HepG2 (cell line): ENCODE measurements around the gene MCC.

ENCODE experiments used
- ARNTL ChIP-seq: sonication (generic); formaldehyde crosslinking; IDR thresholded peaks from 2 replicates; pipeline ENCODE4 v1.4.0; 2020; ENCODE audit warnings: mild to moderate bottlenecking, missing genetic modification reagents
- CTCF ChIP-seq: sonication (generic); formaldehyde crosslinking; IDR thresholded peaks from 2 replicates; pipeline ENCODE4 v1.5.0; 2020; ENCODE audit warnings: mild to moderate bottlenecking, missing genetic modification reagents, moderate library complexity
- ELF1 ChIP-seq: sonication (generic); formaldehyde crosslinking; IDR thresholded peaks from 2 replicates; pipeline ENCODE4 v1.4.0; 2020; ENCODE audit warnings: missing genetic modification reagents
- MYPOP ChIP-seq: sonication (generic); formaldehyde crosslinking; IDR thresholded peaks from 2 replicates; pipeline ENCODE4 v1.8.1; 2023; ENCODE audit warnings: mild to moderate bottlenecking, moderate library complexity, missing genetic modification reagents
- ONECUT2 ChIP-seq: sonication (generic); formaldehyde crosslinking; IDR thresholded peaks from 2 replicates; pipeline ENCODE4 v1.4.0; 2020; ENCODE audit warnings: missing genetic modification reagents
- RXRA ChIP-seq: sonication (generic); formaldehyde crosslinking; IDR thresholded peaks from 2 replicates; pipeline ENCODE4 v1.5.1; 2020; ENCODE audit warnings: missing genetic modification reagents
- SOX13 ChIP-seq, 3 experiments: fragments of 450-650 bp in 1 of 3; sonication (generic) in 1 of 3; formaldehyde crosslinking in 1 of 3; IDR thresholded peaks in 2 of 3; conservative IDR thresholded peaks in 1 of 3; 2 replicates each; pipeline versions ENCODE4 v1.5.0 to v1.6.1; 2016 to 2020; ENCODE audit warnings: antibody characterized with exemption in 1 of 3, mild to moderate bottlenecking in 1 of 3, missing compliant biosample characterization in 1 of 3, missing genetic modification reagents in 1 of 3, moderate library complexity in 1 of 3
- ZBTB14 ChIP-seq: sonication (generic); formaldehyde crosslinking; IDR thresholded peaks from 2 replicates; pipeline ENCODE4 v1.4.0; 2020; ENCODE audit warnings: missing genetic modification reagents
- ZFP36 ChIP-seq: fragments of 150-350 bp; IDR thresholded peaks from 2 replicates; pipeline ENCODE4 v1.6.1; 2018; ENCODE audit warnings: borderline replicate concordance, low read length, low read depth; ENCODE audit not compliant: partially characterized antibody
- ZNF12 ChIP-seq: sonication (generic); formaldehyde crosslinking; IDR thresholded peaks from 2 replicates; pipeline ENCODE4 v1.5.0; 2020; ENCODE audit warnings: missing genetic modification reagents
- ZNF512 ChIP-seq: sonication (generic); formaldehyde crosslinking; IDR thresholded peaks from 2 replicates; pipeline ENCODE4 v1.4.0; 2020; ENCODE audit warnings: mild to moderate bottlenecking, missing genetic modification reagents

GRCh38 chr5:113524927-113525326 is 36.7 kb upstream of the MCC start:
- TF ChIP-seq SOX13 (IDR thresholded peaks at IDR 0.05) = no peak
- no peak for TF ChIP-seq SOX13 (CRISPR knock-in tag; conservative IDR thresholded peaks at IDR 0.05 in 1 of 2, IDR thresholded peaks at IDR 0.05 in 1 of 2)
- TF ChIP-seq ELF1 (CRISPR knock-in tag) = no peak
- no peak for TF ChIP-seq ONECUT2
- TF ChIP-seq ZNF12 (CRISPR knock-in tag) = no peak
- no peak for TF ChIP-seq ZFP36
- TF ChIP-seq ARNTL (CRISPR knock-in tag) = no peak
- no peak for TF ChIP-seq MYPOP (CRISPR knock-in tag)
- TF ChIP-seq RXRA (CRISPR knock-in tag) = no peak
- TF ChIP-seq ZNF512 (CRISPR knock-in tag) = no peak
- TF ChIP-seq CTCF (CRISPR knock-in tag) = no peak
- no peak for TF ChIP-seq ZBTB14 (CRISPR knock-in tag)
